ENCODE data around the gene SND1.

GRCh38 chr7:127850195-127850594 lies 198.2 kb downstream of the SND1 start:
- TF ChIP-seq, protein P1, sequence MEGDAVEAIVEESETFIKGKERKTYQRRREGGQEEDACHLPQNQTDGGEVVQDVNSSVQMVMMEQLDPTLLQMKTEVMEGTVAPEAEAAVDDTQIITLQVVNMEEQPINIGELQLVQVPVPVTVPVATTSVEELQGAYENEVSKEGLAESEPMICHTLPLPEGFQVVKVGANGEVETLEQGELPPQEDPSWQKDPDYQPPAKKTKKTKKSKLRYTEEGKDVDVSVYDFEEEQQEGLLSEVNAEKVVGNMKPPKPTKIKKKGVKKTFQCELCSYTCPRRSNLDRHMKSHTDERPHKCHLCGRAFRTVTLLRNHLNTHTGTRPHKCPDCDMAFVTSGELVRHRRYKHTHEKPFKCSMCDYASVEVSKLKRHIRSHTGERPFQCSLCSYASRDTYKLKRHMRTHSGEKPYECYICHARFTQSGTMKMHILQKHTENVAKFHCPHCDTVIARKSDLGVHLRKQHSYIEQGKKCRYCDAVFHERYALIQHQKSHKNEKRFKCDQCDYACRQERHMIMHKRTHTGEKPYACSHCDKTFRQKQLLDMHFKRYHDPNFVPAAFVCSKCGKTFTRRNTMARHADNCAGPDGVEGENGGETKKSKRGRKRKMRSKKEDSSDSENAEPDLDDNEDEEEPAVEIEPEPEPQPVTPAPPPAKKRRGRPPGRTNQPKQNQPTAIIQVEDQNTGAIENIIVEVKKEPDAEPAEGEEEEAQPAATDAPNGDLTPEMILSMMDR (IDR thresholded peaks at IDR 0.05) = no peak
- no peak for TF ChIP-seq POLR2A (IDR thresholded peaks at IDR 0.05)
